Measurements from ENCODE around the gene ERN1. TPM values are rescaled to one million over a fixed set of nuclear protein-coding genes. Genes with fewer than 3 reads are reported as not detected.

Gene ERN1
- total and polyA plus RNA-seq, 2 donors (not counting 3 experiments of a cell fraction or from before 2014, with no cell fraction given): 9.1 to 21.5 TPM

DNA sequence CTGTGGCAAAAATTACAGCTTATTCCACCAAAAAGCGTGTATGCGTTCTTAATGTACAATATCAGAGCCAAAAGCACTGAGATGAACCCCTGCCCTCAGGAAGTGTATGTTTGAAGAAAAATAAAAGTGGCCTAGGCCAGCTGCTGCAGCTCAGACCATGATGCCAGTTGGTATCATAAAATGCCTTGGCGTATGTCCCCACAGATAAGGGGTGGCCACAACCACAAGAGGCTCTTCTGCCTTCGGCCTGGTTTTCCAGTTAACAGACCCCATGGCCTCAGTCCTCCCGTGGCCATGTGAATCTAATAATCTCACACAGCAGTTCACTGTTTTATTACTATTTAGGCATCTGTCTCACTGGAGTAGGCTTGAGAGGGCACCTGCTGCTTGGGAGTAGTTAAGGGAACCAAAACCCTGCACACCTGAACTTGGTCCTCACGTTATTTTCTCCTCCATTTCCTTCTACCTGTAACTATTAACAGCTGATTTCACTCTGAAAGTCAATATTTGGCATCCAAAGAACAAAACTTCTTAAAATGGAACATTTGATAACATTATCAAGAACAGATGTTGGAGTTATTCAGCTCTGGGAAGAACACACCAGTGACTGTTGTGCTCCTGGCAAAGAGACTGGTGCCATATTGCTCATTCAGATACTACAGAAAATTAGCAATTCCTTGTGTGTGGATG lies 34.8 kb upstream of the ERN1 start:
- no peaks in the 10 kb centered on the region for H4K20me1 ChIP-seq (replicated peaks; ENCODE audit: control insufficient read depth, extremely low read depth, insufficient read depth, low read length)
- no peak for FAIRE-seq
- intact Hi-C loops (cut with micrococcal nuclease) (no loop called here), dilution Hi-C loops (cut with MboI; ENCODE audit: extremely low pct_ligation_motif_present, low sequenced_read_pairs) (no loop called here)
- H2AFZ ChIP-seq (ENCODE audit: low read depth, low read length): no peak overlapping the region
- H3K9me3 ChIP-seq (replicated peaks; ENCODE audit: control insufficient read depth, insufficient read depth, low read length): no peaks in the 10 kb centered on the region
- peaks cover 0 to 2% of the 10 kb centered on the region in 2 experiments for H3K36me3 ChIP-seq (ENCODE audit: control insufficient read depth in 2 of 2, extremely low read depth in 1 of 2, insufficient read depth in 2 of 2, low read length in 2 of 2)
- no peak overlapping the region for H3K9ac ChIP-seq (replicated peaks; ENCODE audit: extremely low read depth, insufficient read depth, low read length)
- no peak overlapping the region for H3K4me3 ChIP-seq (replicated peaks in 1 of 3; ENCODE audit: insufficient read depth in 1 of 3, low read depth in 1 of 3, low read length in 3 of 3)
- BruUV-seq (replicated peaks): no TSS peak
- ChIA-PET CTCF (interaction anchor here (1.2 kb wide), 1 partner anchor 17 kb away, joined by 3 read pairs; no protein-coding TSS in a partner anchor), POLR2A (no interaction called here)
- H3K9me1 ChIP-seq (replicated peaks; ENCODE audit: control insufficient read depth, extremely low read depth, insufficient read depth, low read length): no peaks in the 10 kb centered on the region
- no peak for TF ChIP-seq POLR2AphosphoS5 (IDR thresholded peaks at IDR 0.05; ENCODE audit: insufficient read depth, low read depth, low read length)
- no peak for TF ChIP-seq GATA2 (IDR thresholded peaks at IDR 0.05; ENCODE audit: insufficient read depth, insufficient read length, low read depth, low read length)
- no peak for DNase-seq (ENCODE audit: low read depth, low spot score)
- H3K27me3 ChIP-seq (ENCODE audit: control insufficient read depth in 2 of 2, insufficient read depth in 2 of 2, low read length in 2 of 2): no peaks in the 10 kb centered on the region
- no peak overlapping the region for H3K27ac ChIP-seq (ENCODE audit: insufficient read depth, low read depth, low read length)
- no peaks in the 10 kb centered on the region for H3K79me2 ChIP-seq (ENCODE audit: control insufficient read depth, insufficient read depth, low read length)
- H3K4me2 ChIP-seq (ENCODE audit: insufficient read depth, low read length): no peak overlapping the region
- no peaks in the 10 kb centered on the region for H3K4me1 ChIP-seq (ENCODE audit: control insufficient read depth, extremely low read depth, insufficient read depth, low read length)

DNA sequence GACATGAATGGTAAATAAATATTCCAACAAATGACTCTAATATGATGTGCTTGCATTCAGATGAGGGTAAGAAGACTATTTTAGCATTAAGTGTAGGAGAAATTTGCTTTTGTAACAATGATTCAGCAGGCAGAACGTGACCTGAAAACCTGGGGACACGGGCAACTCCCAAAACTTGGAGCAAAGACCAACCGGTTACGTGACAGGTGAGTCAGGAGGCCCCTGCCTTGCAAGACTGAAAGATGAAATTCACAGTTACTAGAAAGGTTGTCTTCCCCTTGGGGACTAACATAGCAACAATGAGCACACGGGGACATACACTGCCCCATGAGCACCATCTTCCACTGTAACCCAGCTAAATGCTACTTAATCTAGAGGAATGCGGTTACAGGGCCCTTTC lies 33.5 kb upstream of the ERN1 start:
- BruUV-seq (replicated peaks): no TSS peak
- CTCF ChIA-PET: interaction anchor here (1.1 kb wide), 1 partner anchor 119 kb away, joined by 5 read pairs; no protein-coding TSS in a partner anchor
- FAIRE-seq (no peak), DNase-seq (ENCODE audit: low read depth, low spot score) (no peak)
- H4K20me1 ChIP-seq (replicated peaks; ENCODE audit: control insufficient read depth, extremely low read depth, insufficient read depth, low read length): no peaks in the 10 kb centered on the region
- H3K9me3 ChIP-seq (replicated peaks; ENCODE audit: control insufficient read depth, insufficient read depth, low read length): no peaks in the 10 kb centered on the region
- peaks cover 0 to 2% of the 10 kb centered on the region in 2 experiments for H3K36me3 ChIP-seq (ENCODE audit: control insufficient read depth in 2 of 2, extremely low read depth in 1 of 2, insufficient read depth in 2 of 2, low read length in 2 of 2)
- H3K9ac ChIP-seq (replicated peaks; ENCODE audit: extremely low read depth, insufficient read depth, low read length): no peak overlapping the region
- H3K4me1 ChIP-seq (ENCODE audit: control insufficient read depth, extremely low read depth, insufficient read depth, low read length): no peaks in the 10 kb centered on the region
- POLR2A ChIA-PET: no interaction called here
- intact Hi-C loops (cut with micrococcal nuclease) (no loop called here), dilution Hi-C loops (cut with MboI; ENCODE audit: extremely low pct_ligation_motif_present, low sequenced_read_pairs) (no loop called here)
- no peak overlapping the region for H3K4me2 ChIP-seq (ENCODE audit: insufficient read depth, low read length)
- no peak overlapping the region for H2AFZ ChIP-seq (ENCODE audit: low read depth, low read length)
- TF ChIP-seq, protein P1, sequence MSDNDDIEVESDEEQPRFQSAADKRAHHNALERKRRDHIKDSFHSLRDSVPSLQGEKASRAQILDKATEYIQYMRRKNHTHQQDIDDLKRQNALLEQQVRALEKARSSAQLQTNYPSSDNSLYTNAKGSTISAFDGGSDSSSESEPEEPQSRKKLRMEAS (IDR thresholded peaks at IDR 0.05; ENCODE audit: insufficient read depth, insufficient read length): no peak
- TF ChIP-seq FOS (IDR thresholded peaks at IDR 0.05; ENCODE audit: borderline replicate concordance, insufficient read depth, low read length): no peak
- no peak for TF ChIP-seq POLR2A (IDR thresholded peaks at IDR 0.05; ENCODE audit: low read depth, low read length)
- TF ChIP-seq, protein P2, sequence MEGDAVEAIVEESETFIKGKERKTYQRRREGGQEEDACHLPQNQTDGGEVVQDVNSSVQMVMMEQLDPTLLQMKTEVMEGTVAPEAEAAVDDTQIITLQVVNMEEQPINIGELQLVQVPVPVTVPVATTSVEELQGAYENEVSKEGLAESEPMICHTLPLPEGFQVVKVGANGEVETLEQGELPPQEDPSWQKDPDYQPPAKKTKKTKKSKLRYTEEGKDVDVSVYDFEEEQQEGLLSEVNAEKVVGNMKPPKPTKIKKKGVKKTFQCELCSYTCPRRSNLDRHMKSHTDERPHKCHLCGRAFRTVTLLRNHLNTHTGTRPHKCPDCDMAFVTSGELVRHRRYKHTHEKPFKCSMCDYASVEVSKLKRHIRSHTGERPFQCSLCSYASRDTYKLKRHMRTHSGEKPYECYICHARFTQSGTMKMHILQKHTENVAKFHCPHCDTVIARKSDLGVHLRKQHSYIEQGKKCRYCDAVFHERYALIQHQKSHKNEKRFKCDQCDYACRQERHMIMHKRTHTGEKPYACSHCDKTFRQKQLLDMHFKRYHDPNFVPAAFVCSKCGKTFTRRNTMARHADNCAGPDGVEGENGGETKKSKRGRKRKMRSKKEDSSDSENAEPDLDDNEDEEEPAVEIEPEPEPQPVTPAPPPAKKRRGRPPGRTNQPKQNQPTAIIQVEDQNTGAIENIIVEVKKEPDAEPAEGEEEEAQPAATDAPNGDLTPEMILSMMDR (IDR thresholded peaks at IDR 0.05; ENCODE audit: extremely low read depth in 1 of 2, insufficient read depth in 1 of 2, low read depth in 1 of 2, low read length in 2 of 2): no peak
- TF ChIP-seq GATA2 (IDR thresholded peaks at IDR 0.05; ENCODE audit: insufficient read depth, insufficient read length, low read depth, low read length): no peak
- TF ChIP-seq EZH2 (IDR thresholded peaks at IDR 0.05; ENCODE audit: borderline replicate concordance, low read depth, low read length, severe bottlenecking): no peak
- no peak for TF ChIP-seq MYC (IDR thresholded peaks at IDR 0.05; ENCODE audit: low read depth, low read length)
- no peak for TF ChIP-seq POLR2AphosphoS5 (IDR thresholded peaks at IDR 0.05; ENCODE audit: insufficient read depth, low read depth, low read length)
- TF ChIP-seq JUN (IDR thresholded peaks at IDR 0.05; ENCODE audit: borderline replicate concordance, insufficient read depth, insufficient read length, low read depth): no peak
- H3K79me2 ChIP-seq (ENCODE audit: control insufficient read depth, insufficient read depth, low read length): no peaks in the 10 kb centered on the region
- no peaks in the 10 kb centered on the region for H3K9me1 ChIP-seq (replicated peaks; ENCODE audit: control insufficient read depth, extremely low read depth, insufficient read depth, low read length)
- H3K27me3 ChIP-seq (ENCODE audit: control insufficient read depth in 2 of 2, insufficient read depth in 2 of 2, low read length in 2 of 2): no peaks in the 10 kb centered on the region
- H3K27ac ChIP-seq (ENCODE audit: insufficient read depth, low read depth, low read length): no peak overlapping the region
- no peak overlapping the region for H3K4me3 ChIP-seq (replicated peaks in 1 of 3; ENCODE audit: insufficient read depth in 1 of 3, low read depth in 1 of 3, low read length in 3 of 3)
